K562 (cell line): Measurements from ENCODE around the gene MPND. TPM values are rescaled to one million over a fixed set of nuclear protein-coding genes. Genes with fewer than 3 reads are reported as not detected.

Source experiments
- ARNT ChIP-seq, 2 experiments: fragments of 450-650 bp; IDR thresholded peaks; 2 replicates each; pipeline ENCODE4 v1.6.1; 2016; ENCODE audit warnings: mild to moderate bottlenecking in 1 of 2
- CHCHD3 ChIP-seq: fragments of 250-450 bp; sonication (Bioruptor Pico); IDR thresholded peaks from 2 replicates; pipeline ENCODE4 v2.1.2; 2022; ENCODE audit warnings: mild to moderate bottlenecking
- FOXA3 ChIP-seq, 2 experiments: fragments of 450-650 bp in 1 of 2; sonication (generic) in 1 of 2; formaldehyde crosslinking; IDR thresholded peaks in 1 of 2; conservative IDR thresholded peaks in 1 of 2; 2 replicates each; pipeline versions ENCODE4 v1.4.0 to v1.8.0; 2020 to 2022; ENCODE audit warnings: mild to moderate bottlenecking in 2 of 2, missing genetic modification reagents in 1 of 2
- FOXJ2 ChIP-seq: fragments of 200-800 bp; sonication (Bioruptor generic); IDR thresholded peaks from 2 replicates; pipeline ENCODE4 v1.6.1; 2016; ENCODE audit warnings: missing genetic modification characterization, missing compliant biosample characterization
- GTF2F1 ChIP-seq: IDR thresholded peaks from 2 replicates; pipeline ENCODE4 v1.6.1; 2011; ENCODE audit warnings: low read depth, low read length, improper control_type of control experiment
- HDAC8 ChIP-seq: fragments of 450-650 bp; IDR thresholded peaks from 2 replicates; pipeline ENCODE4 v1.6.1; 2016; ENCODE audit warnings: mild to moderate bottlenecking, missing genetic modification characterization, moderate library complexity, missing compliant biosample characterization
- JUND ChIP-seq, 2 experiments: IDR thresholded peaks; 2 replicates in 1 of 2; 3 replicates in 1 of 2; pipeline ENCODE4 v1.6.1; 2011; ENCODE audit warnings: borderline replicate concordance in 2 of 2, low read depth in 2 of 2, low read length in 2 of 2, improper control_type of control experiment in 1 of 2, missing biosample characterization in 1 of 2, missing genetic modification characterization in 1 of 2, missing genetic modification reagents in 1 of 2
- NONO ChIP-seq, 2 experiments: fragments of 200-400 bp in 1 of 2; fragments of 450-650 bp in 1 of 2; formaldehyde crosslinking in 1 of 2; IDR thresholded peaks; 2 replicates each; pipeline ENCODE4 v1.6.1; 2017; ENCODE audit warnings: low read depth in 2 of 2, mild to moderate bottlenecking in 2 of 2, moderate library complexity in 2 of 2, low read length in 1 of 2
- RAD21 ChIP-seq, 2 experiments: fragments of 250-450 bp in 1 of 2; fragments of 450-650 bp in 1 of 2; sonication (Bioruptor Pico) in 1 of 2; formaldehyde crosslinking in 1 of 2; IDR thresholded peaks in 1 of 2; conservative IDR thresholded peaks in 1 of 2; 2 replicates each; pipeline versions ENCODE4 v1.4.0 to v1.8.0; 2020 to 2022; ENCODE audit warnings: mild to moderate bottlenecking in 2 of 2, moderate library complexity in 1 of 2
- SOX6 ChIP-seq: fragments of 450-650 bp; IDR thresholded peaks from 2 replicates; pipeline ENCODE4 v1.6.1; 2014; ENCODE audit warnings: mild to moderate bottlenecking
- ZNF23 ChIP-seq: fragments of 250-450 bp; sonication (Bioruptor Pico); IDR thresholded peaks from 2 replicates; pipeline ENCODE4 v1.4.0; 2020; ENCODE audit warnings: mild to moderate bottlenecking
- polyA plus RNA-seq, 8 experiments: library from polyadenylated mRNA; depleted of rRNA in 4 of 8; stranded (reverse) in 5 of 8; unstranded in 3 of 8; fragments of >200 nt; fragmentation: Nextera tagmentation in 2 of 8; fragmentation: Illumina TruSeq in 1 of 8; extraction: Ambion mirVana in 2 of 8; extraction: Trizol in 1 of 8; gene quantifications; 2 replicates each; pipeline versions ENCODE4 v1.2.1 to v1.2.3, GENCODE V29; 2011 to 2014; ENCODE audit warnings: inconsistent platforms in 1 of 8, missing spikeins in 1 of 8
- total RNA-seq, 7 experiments: library from RNA; depleted of rRNA in 6 of 7; stranded (reverse); fragments of >200 nt in 6 of 7; fragmentation: Illumina TruSeq in 2 of 7; extraction: Trizol in 2 of 7; gene quantifications; 2 replicates each; pipeline versions ENCODE4 v1.2.1 to v1.2.3, GENCODE V29; 2011 to 2021; ENCODE audit warnings: low replicate concordance in 1 of 7
- TF ChIP-seq, protein P1 (sequence below): fragments of 450-650 bp; conservative IDR thresholded peaks from 2 replicates; pipeline ENCODE4 v1.6.1; 2016; ENCODE audit warnings: missing genetic modification characterization, low read depth, mild to moderate bottlenecking, control low read depth, missing compliant biosample characterization
- TF ChIP-seq, protein P2 (sequence below): fragments of 250-450 bp; sonication (Bioruptor Pico); IDR thresholded peaks from 2 replicates; pipeline ENCODE4 v1.4.0; 2020
- TF ChIP-seq, protein P3 (sequence below): sonication (generic); formaldehyde crosslinking; IDR thresholded peaks from 2 replicates; pipeline ENCODE4 v1.8.0; 2022; ENCODE audit warnings: missing genetic modification reagents, mild to moderate bottlenecking, moderate library complexity, borderline replicate concordance
- TF ChIP-seq, protein P4 (sequence below): fragments of 250-450 bp; sonication (Bioruptor Pico); IDR thresholded peaks from 2 replicates; pipeline ENCODE4 v1.5.0; 2021; ENCODE audit warnings: mild to moderate bottlenecking, moderate library complexity

The MPND gene
- total and polyA plus RNA-seq, 9 of the 15 experiments (the other 6 are each of a cell fraction or from before 2014, with no cell fraction given) = 0.25 to 14.0 (median 3.9) TPM

DNA sequence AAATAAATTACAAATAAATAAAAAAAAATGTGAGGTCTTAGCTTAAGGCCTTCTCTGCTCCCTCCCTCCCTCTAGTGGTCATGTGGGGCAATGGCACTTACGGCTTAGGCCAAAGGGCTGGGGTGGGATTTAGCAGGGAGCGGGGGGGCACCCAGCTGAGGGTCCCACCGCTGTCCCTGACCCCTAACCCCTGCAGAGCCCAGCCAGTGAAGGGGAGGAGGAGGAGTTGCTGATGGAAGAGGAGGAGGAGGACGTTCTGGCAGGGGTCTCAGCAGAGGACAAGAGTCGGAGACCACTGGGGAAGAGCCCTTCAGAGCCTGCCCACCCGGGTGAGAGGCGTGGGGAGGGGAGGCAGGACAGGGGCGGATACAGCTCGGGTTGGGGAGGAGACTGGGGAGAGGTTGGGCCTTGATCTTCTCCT lies 9.3 kb downstream of the MPND start (continued):
- TF ChIP-seq, protein P1, sequence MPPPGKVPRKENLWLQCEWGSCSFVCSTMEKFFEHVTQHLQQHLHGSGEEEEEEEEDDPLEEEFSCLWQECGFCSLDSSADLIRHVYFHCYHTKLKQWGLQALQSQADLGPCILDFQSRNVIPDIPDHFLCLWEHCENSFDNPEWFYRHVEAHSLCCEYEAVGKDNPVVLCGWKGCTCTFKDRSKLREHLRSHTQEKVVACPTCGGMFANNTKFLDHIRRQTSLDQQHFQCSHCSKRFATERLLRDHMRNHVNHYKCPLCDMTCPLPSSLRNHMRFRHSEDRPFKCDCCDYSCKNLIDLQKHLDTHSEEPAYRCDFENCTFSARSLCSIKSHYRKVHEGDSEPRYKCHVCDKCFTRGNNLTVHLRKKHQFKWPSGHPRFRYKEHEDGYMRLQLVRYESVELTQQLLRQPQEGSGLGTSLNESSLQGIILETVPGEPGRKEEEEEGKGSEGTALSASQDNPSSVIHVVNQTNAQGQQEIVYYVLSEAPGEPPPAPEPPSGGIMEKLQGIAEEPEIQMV (tag) = no peak
- TF ChIP-seq, protein P2, sequence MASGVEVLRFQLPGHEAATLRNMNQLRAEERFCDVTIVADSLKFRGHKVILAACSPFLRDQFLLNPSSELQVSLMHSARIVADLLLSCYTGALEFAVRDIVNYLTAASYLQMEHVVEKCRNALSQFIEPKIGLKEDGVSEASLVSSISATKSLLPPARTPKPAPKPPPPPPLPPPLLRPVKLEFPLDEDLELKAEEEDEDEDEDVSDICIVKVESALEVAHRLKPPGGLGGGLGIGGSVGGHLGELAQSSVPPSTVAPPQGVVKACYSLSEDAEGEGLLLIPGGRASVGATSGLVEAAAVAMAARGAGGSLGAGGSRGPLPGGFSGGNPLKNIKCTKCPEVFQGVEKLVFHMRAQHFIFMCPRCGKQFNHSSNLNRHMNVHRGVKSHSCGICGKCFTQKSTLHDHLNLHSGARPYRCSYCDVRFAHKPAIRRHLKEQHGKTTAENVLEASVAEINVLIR (CRISPR knock-in tag) = no peak
- TF ChIP-seq RAD21 (CRISPR knock-in tag; conservative IDR thresholded peaks at IDR 0.05 in 1 of 2, IDR thresholded peaks at IDR 0.05 in 1 of 2) = peak; percentile 59 to 65
- no peak for TF ChIP-seq ZNF23
- no peak for TF ChIP-seq GTF2F1
- TF ChIP-seq FOXA3 (CRISPR knock-in tag; conservative IDR thresholded peaks at IDR 0.05 in 1 of 2, IDR thresholded peaks at IDR 0.05 in 1 of 2) = no peak
- TF ChIP-seq, protein P3, sequence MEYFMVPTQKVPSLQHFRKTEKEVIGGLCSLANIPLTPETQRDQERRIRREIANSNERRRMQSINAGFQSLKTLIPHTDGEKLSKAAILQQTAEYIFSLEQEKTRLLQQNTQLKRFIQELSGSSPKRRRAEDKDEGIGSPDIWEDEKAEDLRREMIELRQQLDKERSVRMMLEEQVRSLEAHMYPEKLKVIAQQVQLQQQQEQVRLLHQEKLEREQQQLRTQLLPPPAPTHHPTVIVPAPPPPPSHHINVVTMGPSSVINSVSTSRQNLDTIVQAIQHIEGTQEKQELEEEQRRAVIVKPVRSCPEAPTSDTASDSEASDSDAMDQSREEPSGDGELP (CRISPR knock-in tag) = peak; percentile 23; the same call in 1 of the 2 replicates
- 0 out of 2 replicates have a peak, but pooled peaks have one; percentile 16 for TF ChIP-seq JUND (IDR thresholded peaks at IDR 0.05; ENCODE audit: borderline replicate concordance, low read depth, low read length)
- TF ChIP-seq JUND (tag; IDR thresholded peaks at IDR 0.05; ENCODE audit: borderline replicate concordance, low read depth, low read length) = no peak
- TF ChIP-seq NONO (IDR thresholded peaks at IDR 0.05; ENCODE audit: low read depth in 2 of 2, low read length in 1 of 2) = no peak
- TF ChIP-seq, protein P4, sequence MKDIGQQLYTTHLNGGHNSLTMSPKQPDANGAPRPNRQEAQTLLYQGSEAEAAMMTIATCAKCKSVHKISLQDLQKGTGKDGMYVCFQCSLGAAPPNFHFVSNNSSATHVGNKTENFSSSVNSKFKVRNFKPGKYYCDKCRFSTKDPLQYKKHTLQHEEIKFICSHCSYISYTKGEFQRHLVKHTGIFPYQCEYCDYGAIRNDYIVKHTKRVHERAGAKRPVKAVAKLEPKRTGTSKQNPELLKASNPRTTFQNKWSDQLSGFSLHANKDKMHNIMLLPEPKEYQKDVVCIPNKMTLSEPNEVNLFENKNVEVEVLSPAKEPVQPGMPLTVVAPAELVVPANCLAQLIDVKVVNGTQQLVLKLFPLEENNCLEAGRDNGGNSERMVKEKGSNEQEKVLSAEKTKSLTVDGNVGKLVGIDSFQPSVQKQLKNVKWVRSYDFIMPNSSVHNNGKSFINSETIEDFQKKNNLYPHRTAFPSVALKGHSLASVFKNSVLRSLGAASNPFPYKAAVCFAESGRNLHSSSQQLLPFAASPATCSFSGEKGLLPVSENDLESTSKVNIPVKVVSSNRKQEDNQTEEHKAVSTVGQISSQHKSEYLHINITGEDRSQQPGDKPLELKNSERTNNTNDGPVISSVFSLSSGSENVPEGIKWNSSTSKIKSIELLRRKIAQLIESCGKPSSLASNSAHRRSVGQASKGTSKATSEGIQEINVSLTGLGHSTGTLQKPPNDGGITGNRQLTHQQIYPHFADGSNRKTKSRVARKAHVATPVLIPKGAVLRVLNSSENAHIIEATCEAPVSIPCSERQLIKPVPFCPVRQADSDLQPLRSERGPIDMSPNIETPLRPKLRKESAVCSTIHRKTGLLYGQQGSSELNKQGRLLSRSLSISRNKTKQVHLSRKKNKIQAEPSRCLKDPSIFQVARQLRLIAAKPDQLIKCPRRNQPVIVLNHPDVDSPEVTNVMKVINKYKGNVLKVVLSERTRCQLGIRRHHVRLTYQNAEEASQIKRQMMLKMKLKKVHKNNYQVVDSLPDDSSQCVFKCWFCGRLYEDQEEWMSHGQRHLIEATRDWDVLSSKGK (CRISPR knock-in tag) = no peak
- TF ChIP-seq CHCHD3 (CRISPR knock-in tag) = no peak
- no peak for TF ChIP-seq HDAC8 (tag)
- TF ChIP-seq FOXJ2 (tag) = no peak
- TF ChIP-seq ARNT (IDR thresholded peaks at IDR 0.05) = no peak
- no peak for TF ChIP-seq SOX6
